ENCODE results near the gene MICAL2.
A peak's percentile ranks its signal among the peaks of the same experiment; 100 is the strongest.

The MICAL2 gene

DNA sequence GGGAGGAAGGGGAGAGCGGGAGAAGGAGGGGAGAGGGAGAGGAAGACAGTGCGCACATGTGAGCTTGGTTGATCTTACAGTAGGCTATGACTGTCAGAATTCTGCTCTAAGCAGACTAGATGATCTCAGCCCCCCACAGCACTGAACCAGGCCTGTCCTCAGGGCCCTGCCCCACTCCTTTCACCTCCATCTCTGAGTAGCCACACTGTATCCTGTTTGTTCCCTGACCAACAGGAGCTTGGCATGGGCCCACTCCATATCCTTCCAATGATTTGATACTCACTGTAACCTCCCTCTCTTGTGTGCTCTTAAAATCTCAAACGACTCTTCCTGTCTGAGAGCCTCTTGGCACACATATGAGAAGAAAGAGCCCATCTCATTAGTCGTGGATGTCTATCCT, 180.9 kb downstream of the MICAL2 start:
- peaks cover 34% of the 10 kb centered on the region for H3K4me1 Mint-ChIP-seq
- H3K36me3 Mint-ChIP-seq (ENCODE audit: low read depth): no peaks in the 10 kb centered on the region
- H3K4me3 Mint-ChIP-seq: no peak overlapping the region
- peak overlapping the region; percentile 40 for H3K27ac Mint-ChIP-seq
- DNase-seq: no peak
- peaks cover 13% of the 10 kb centered on the region for H3K27me3 Mint-ChIP-seq (ENCODE audit: low read depth, poor library complexity)
- TF ChIP-seq, protein P1, sequence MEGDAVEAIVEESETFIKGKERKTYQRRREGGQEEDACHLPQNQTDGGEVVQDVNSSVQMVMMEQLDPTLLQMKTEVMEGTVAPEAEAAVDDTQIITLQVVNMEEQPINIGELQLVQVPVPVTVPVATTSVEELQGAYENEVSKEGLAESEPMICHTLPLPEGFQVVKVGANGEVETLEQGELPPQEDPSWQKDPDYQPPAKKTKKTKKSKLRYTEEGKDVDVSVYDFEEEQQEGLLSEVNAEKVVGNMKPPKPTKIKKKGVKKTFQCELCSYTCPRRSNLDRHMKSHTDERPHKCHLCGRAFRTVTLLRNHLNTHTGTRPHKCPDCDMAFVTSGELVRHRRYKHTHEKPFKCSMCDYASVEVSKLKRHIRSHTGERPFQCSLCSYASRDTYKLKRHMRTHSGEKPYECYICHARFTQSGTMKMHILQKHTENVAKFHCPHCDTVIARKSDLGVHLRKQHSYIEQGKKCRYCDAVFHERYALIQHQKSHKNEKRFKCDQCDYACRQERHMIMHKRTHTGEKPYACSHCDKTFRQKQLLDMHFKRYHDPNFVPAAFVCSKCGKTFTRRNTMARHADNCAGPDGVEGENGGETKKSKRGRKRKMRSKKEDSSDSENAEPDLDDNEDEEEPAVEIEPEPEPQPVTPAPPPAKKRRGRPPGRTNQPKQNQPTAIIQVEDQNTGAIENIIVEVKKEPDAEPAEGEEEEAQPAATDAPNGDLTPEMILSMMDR (IDR thresholded peaks at IDR 0.05): no peak
- H3K9me3 Mint-ChIP-seq: no peaks in the 10 kb centered on the region

DNA sequence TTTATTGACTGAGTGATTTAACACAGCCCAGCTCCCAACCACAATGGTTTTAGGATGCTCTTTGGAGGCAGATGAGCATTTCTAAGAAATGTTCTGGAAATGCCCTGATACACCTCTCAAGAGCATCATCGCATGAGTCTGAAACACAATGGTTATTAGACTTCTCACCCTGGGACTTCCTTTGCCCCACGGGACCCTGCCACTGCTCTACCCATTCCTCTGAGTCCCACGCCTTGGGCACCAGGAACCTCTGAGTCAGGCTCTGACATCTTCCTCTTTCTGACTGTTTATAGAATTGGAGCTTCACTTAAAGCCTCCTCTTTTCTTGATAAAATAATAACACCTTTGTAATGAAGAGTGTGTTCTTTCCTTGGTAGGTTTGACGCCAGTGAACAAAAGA, 181.4 kb downstream of the MICAL2 start:
- TF ChIP-seq, protein P1 (IDR thresholded peaks at IDR 0.05): no peak
- H3K27me3 Mint-ChIP-seq (ENCODE audit: low read depth, poor library complexity): peaks cover 10% of the 10 kb centered on the region
- H3K27ac Mint-ChIP-seq: no peak overlapping the region
- no peak for DNase-seq
- H3K4me1 Mint-ChIP-seq: peaks cover 30% of the 10 kb centered on the region
- H3K36me3 Mint-ChIP-seq (ENCODE audit: low read depth): no peaks in the 10 kb centered on the region
- H3K9me3 Mint-ChIP-seq: no peaks in the 10 kb centered on the region
- H3K4me3 Mint-ChIP-seq: no peak overlapping the region

DNA sequence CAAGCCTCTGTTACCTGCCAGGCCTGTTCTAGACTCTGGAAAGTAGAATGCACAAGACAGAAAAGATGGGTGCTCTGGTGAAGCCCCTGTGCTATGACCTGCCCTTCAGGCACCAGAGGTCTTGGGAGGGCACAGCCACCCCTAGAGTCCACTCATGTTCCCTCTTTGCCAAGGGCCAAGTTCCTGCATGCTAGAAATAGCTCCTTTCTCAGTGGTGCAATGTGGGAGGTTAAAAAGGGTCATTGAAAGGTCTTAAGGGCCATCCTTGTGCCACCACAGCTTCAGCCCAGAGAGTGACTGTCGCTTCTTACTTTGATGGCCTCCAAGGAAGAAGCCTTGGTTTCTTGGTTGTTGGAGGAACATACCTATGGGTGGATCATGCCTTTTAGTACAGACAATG, 182.4 kb downstream of the MICAL2 start:
- TF ChIP-seq, protein P1 (IDR thresholded peaks at IDR 0.05): no peak

DNA sequence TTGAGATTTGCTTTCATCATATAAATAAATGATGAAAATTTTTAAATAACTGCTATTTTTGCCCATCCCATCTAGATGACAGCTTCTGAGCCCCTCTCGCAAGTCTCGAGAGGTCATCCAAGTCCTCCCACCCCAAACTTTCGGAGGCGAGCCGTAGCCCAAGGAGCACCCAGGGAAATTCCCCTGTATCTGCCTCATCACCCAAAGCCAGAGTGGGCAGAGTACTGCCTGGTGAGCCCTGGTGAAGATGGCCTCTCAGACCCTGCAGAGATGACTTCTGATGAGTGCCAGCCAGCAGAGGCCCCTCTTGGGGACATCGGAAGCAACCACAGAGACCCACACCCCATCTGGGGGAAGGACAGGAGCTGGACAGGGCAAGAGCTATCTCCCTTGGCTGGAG, 183.1 kb downstream of the MICAL2 start:
- TF ChIP-seq, protein P1 (IDR thresholded peaks at IDR 0.05): no peak
- no peak for DNase-seq
- no peak overlapping the region for H3K27ac Mint-ChIP-seq
- no peaks in the 10 kb centered on the region for H3K36me3 Mint-ChIP-seq (ENCODE audit: low read depth)
- peaks cover 13% of the 10 kb centered on the region for H3K27me3 Mint-ChIP-seq (ENCODE audit: low read depth, poor library complexity)
- H3K4me1 Mint-ChIP-seq: peaks cover 13% of the 10 kb centered on the region
- no peak overlapping the region for H3K4me3 Mint-ChIP-seq
- peaks cover 6% of the 10 kb centered on the region for H3K9me3 Mint-ChIP-seq

More for the DNA sequence above, 182.4 kb downstream of the MICAL2 start:
- Mint-ChIP-seq H3K27me3 (ENCODE audit: low read depth, poor library complexity) (peaks cover 14% of the 10 kb centered on the region), H3K27ac (no peak overlapping the region), H3K4me1 (peaks cover 20% of the 10 kb centered on the region), H3K4me3 (no peak overlapping the region), H3K36me3 (ENCODE audit: low read depth) (no peaks in the 10 kb centered on the region), H3K9me3 (peaks cover under 1% of the 10 kb centered on the region)
- no peak for DNase-seq

DNA sequence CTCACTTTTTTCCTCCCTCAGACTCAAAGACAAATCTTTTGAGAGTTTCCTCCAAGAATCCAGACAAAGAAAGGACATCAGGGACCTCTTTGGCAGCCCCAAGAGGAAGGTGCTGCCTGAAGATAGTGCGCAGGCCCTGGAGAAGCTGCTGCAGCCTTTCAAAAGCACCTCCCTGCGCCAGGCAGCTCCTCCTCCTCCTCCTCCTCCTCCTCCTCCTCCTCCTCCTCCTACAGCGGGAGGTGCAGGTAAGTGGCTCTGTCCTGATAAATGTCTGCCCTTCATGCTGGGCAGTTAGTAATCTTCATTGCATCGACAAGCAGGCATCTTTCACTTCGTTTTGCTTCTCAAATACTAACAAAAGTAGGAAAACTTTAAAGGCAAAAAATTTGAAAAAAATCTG, 184.2 kb downstream of the MICAL2 start:
- no peak for DNase-seq
- Mint-ChIP-seq H3K27ac (no peak overlapping the region), H3K4me1 (peaks cover 8% of the 10 kb centered on the region), H3K9me3 (peaks cover 15% of the 10 kb centered on the region), H3K36me3 (ENCODE audit: low read depth) (no peaks in the 10 kb centered on the region), H3K4me3 (no peak overlapping the region), H3K27me3 (ENCODE audit: low read depth, poor library complexity) (peaks cover 11% of the 10 kb centered on the region)
- TF ChIP-seq, protein P1 (IDR thresholded peaks at IDR 0.05): no peak

DNA sequence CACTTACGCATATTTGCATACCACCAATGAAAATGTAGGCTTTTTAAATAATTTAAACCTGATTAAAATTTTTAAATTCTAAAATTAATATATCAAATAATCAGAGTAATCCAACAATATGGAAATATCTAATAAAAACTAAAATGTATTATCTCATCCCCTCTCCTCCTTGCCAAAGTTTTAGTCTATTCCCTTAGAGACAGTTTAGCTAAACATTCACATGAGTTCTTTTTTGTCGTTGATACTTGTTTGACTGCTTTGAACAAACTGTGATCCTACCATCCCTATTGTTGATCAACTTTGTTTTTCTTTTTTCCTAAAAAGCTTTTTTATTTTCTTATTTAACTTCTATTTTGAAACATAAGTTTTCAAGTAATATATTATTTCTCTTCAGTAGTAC, 185.6 kb downstream of the MICAL2 start:
- no peak overlapping the region for H3K4me3 Mint-ChIP-seq
- peaks cover 11% of the 10 kb centered on the region for H3K27me3 Mint-ChIP-seq (ENCODE audit: low read depth, poor library complexity)
- H3K36me3 Mint-ChIP-seq (ENCODE audit: low read depth): no peaks in the 10 kb centered on the region
- H3K27ac Mint-ChIP-seq: no peak overlapping the region
- no peaks in the 10 kb centered on the region for H3K4me1 Mint-ChIP-seq
- peaks cover 21% of the 10 kb centered on the region for H3K9me3 Mint-ChIP-seq
- TF ChIP-seq, protein P1 (IDR thresholded peaks at IDR 0.05): no peak
- no peak for DNase-seq

All from nephron progenitor cell (in vitro differentiated cells).